Measurements from ENCODE around the gene OR7G2. TPM values are rescaled to one million over a fixed set of nuclear protein-coding genes. Genes with fewer than 3 reads are reported as not detected.

OR7G2 gene
- total RNA-seq, 1 experiment from 2014 or later = not detected

DNA sequence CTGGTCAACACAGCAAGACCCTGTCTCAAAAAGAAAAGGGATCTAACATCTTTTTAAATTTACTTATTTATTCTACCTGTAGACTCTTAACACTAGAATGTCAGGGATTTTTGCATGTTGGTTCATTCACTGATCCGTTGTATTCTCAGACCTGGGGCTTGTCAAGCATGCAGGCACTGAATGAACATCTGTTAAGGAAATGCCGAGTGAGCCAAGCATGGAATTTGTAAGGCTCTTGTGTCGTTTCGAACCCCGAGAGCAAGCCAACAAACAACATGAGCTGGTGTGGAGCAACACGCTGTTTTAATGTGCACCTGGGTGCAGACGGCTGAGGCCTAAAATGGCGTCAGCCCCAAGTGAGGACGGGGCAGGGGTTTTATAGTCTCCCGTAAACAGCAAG, 30.4 kb downstream of the OR7G2 start:
- Histone ChIP-seq H2AK5ac (ENCODE audit: insufficient read length, low read length) (no peak overlapping the region), H3K79me2 (ENCODE audit: insufficient read depth, low read length) (no peaks in the 10 kb centered on the region), H3K9ac (ENCODE audit: extremely low read depth, insufficient read length, low read length) (no peak overlapping the region), H3K23ac (ENCODE audit: insufficient read length, low read depth, low read length) (no peak overlapping the region), H2BK120ac (ENCODE audit: low read depth, low read length, poor library complexity, severe bottlenecking) (no peak overlapping the region), H4K20me1 (ENCODE audit: control insufficient read depth, insufficient read depth, insufficient read length) (no peaks in the 10 kb centered on the region), H4K5ac (ENCODE audit: insufficient read length, low read depth, low read length) (no peak overlapping the region), H3K4me1 (ENCODE audit: insufficient read depth, low read length) (peaks cover 4% of the 10 kb centered on the region; the same call in 1 of the 2 replicates), H3K4ac (ENCODE audit: low read depth, low read length) (no peak overlapping the region), H4K8ac (replicated peaks; ENCODE audit: insufficient read length, low read depth, low read length) (no peak overlapping the region), H3K27me3 (ENCODE audit: insufficient read depth, low read length) (no peaks in the 10 kb centered on the region), H2BK12ac (ENCODE audit: insufficient read length, low read depth, low read length) (no peak overlapping the region), H2BK15ac (ENCODE audit: low read depth, low read length) (no peak overlapping the region), H3K56ac (ENCODE audit: insufficient read length, low read depth, low read length) (no peak overlapping the region), H3K9me3 (ENCODE audit: control insufficient read depth, low read depth, low read length) (no peaks in the 10 kb centered on the region), H3K23me2 (ENCODE audit: insufficient read length, low read depth, low read length, poor library complexity, severe bottlenecking) (no peaks in the 10 kb centered on the region), H2AFZ (ENCODE audit: low read length) (no peak overlapping the region), H3K18ac (ENCODE audit: insufficient read length, low read depth, low read length) (peak overlapping the region; percentile 24), H2BK20ac (ENCODE audit: low read depth, low read length, poor library complexity, severe bottlenecking) (no peak overlapping the region), H3K79me1 (ENCODE audit: insufficient read depth, low read depth, low read length, poor library complexity, severe bottlenecking) (no peaks in the 10 kb centered on the region), H3K27ac (ENCODE audit: insufficient read length, low read depth, low read length) (no peak overlapping the region), H3T11ph (ENCODE audit: low read length) (no peak overlapping the region), H3K14ac (ENCODE audit: insufficient read depth, low read length) (peak overlapping the region; percentile 34; the same call in 1 of the 2 replicates), H3K4me2 (ENCODE audit: insufficient read depth, insufficient read length, low read length) (no peak overlapping the region), H4K91ac (ENCODE audit: insufficient read length, low read depth, low read length) (no peak overlapping the region), H2BK5ac (ENCODE audit: insufficient read length, low read length) (no peak overlapping the region)
- Mint-ChIP-seq H3K36me3 (ENCODE audit: insufficient read depth in 1 of 3, low read depth in 3 of 3) (no peaks in the 10 kb centered on the region), H3K4me1 (peaks cover 28 to 30% of the 10 kb centered on the region in 2 experiments), H3K27me3 (ENCODE audit: low read depth) (no peaks in the 10 kb centered on the region), H3K4me3 (no peak overlapping the region), H3K9me3 (no peaks in the 10 kb centered on the region; a peak in 1 of 5 replicates), H3K27ac (no peak overlapping the region)
- no CpG with 5 or more reads among the region's 10 CpGs for WGBS (ENCODE audit: extremely low coverage, insufficient read length, low lambda C conversion rate)
- DNase-seq = no peak
- TF ChIP-seq, protein P1, sequence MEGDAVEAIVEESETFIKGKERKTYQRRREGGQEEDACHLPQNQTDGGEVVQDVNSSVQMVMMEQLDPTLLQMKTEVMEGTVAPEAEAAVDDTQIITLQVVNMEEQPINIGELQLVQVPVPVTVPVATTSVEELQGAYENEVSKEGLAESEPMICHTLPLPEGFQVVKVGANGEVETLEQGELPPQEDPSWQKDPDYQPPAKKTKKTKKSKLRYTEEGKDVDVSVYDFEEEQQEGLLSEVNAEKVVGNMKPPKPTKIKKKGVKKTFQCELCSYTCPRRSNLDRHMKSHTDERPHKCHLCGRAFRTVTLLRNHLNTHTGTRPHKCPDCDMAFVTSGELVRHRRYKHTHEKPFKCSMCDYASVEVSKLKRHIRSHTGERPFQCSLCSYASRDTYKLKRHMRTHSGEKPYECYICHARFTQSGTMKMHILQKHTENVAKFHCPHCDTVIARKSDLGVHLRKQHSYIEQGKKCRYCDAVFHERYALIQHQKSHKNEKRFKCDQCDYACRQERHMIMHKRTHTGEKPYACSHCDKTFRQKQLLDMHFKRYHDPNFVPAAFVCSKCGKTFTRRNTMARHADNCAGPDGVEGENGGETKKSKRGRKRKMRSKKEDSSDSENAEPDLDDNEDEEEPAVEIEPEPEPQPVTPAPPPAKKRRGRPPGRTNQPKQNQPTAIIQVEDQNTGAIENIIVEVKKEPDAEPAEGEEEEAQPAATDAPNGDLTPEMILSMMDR (conservative IDR thresholded peaks at IDR 0.05) = no peak
